Measurements from ENCODE around the gene MYO9B.

DNA sequence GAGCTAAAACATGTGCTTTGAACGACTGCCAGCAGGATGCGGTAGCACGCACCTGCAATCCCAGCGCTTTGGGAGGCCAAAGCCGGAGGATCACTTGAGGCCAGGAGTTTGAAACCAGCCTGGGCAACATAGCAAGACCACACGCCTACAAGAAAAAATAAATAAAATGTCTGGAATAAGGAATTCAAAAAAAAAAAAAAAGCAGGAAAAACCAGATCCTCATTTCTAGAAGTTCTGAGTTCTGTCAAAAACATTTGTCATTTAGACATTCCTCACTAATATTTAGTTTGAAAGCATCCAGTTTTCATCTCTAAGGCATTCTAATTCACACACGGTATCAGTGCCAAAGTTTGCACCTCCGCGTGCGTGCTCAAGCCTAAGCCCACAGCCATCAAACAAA, 102.7 kb downstream of the MYO9B start:
- TF ChIP-seq SP1 (IDR thresholded peaks at IDR 0.05) (no peak), HDGF (IDR thresholded peaks at IDR 0.05; ENCODE audit: borderline replicate concordance) (no peak), FOXK2 (IDR thresholded peaks at IDR 0.05) (no peak), BHLHE40 (IDR thresholded peaks at IDR 0.05; ENCODE audit: borderline replicate concordance) (no peak), FOXM1 (IDR thresholded peaks at IDR 0.05; ENCODE audit: borderline replicate concordance) (no peak), ELF4 (IDR thresholded peaks at IDR 0.05) (no peak), CTBP1 (IDR thresholded peaks at IDR 0.05; ENCODE audit: borderline replicate concordance) (no peak)
- TF ChIP-seq, protein P1, sequence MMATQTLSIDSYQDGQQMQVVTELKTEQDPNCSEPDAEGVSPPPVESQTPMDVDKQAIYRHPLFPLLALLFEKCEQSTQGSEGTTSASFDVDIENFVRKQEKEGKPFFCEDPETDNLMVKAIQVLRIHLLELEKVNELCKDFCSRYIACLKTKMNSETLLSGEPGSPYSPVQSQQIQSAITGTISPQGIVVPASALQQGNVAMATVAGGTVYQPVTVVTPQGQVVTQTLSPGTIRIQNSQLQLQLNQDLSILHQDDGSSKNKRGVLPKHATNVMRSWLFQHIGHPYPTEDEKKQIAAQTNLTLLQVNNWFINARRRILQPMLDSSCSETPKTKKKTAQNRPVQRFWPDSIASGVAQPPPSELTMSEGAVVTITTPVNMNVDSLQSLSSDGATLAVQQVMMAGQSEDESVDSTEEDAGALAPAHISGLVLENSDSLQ (IDR thresholded peaks at IDR 0.05) = no peak
